Esophagus squamous epithelium (tissue), 4 donors: ENCODE data around the gene GRXCR2.

Experiments used
- CTCF ChIP-seq, 6 experiments: fragments of 450-650 bp in 4 of 6; fragments of 200-600 bp in 2 of 6; sonication (generic) in 2 of 6; IDR thresholded peaks; one replicate each; pipeline ENCODE4 v1.5.1; 2016 to 2019; ENCODE audit warnings: antibody characterized with exemption in 6 of 6, mild to moderate bottlenecking in 4 of 6, moderate library complexity in 4 of 6
- POLR2A ChIP-seq, 4 donors: fragments of 450-650 bp; IDR thresholded peaks; one replicate each; pipeline ENCODE4 v1.6.1; 2017; ENCODE audit warnings: antibody characterized with exemption in 4 of 4, mild to moderate bottlenecking in 4 of 4, moderate library complexity in 3 of 4

- TF ChIP-seq CTCF (IDR thresholded peaks at IDR 0.05) (no peak), POLR2A (IDR thresholded peaks at IDR 0.05) (no peak)
Measured at GRCh38 chr5:145915970-145916638, 43.3 kb upstream of the GRXCR2 start.
